HFFc6 (cell line): ENCODE measurements around the gene CLCN4. TPM values are rescaled to one million over a fixed set of nuclear protein-coding genes. Genes with fewer than 3 reads are reported as not detected.

Source experiments
- DNase-seq: peaks from one replicate; pipeline ENCODE4 v3.0.0-alpha.2; 2018
- H3K27ac Mint-ChIP-seq: 2 replicates; pipeline ENCODE4 v1.8.0; 2020; ENCODE audit warnings: mild to moderate bottlenecking, mixed read lengths
- H3K27me3 Mint-ChIP-seq: 2 replicates; pipeline ENCODE4 v1.8.0; 2021; ENCODE audit warnings: mild to moderate bottlenecking, moderate library complexity, mixed read lengths; ENCODE audit not compliant: insufficient read depth
- H3K36me3 Mint-ChIP-seq: 2 replicates; pipeline ENCODE4 v1.8.0; 2021; ENCODE audit warnings: low read depth, mixed read lengths
- H3K4me1 Mint-ChIP-seq: 2 replicates; pipeline ENCODE4 v1.8.0; 2020; ENCODE audit warnings: low read depth, mixed read lengths
- H3K4me3 Mint-ChIP-seq: 2 replicates; pipeline ENCODE4 v1.8.0; 2020; ENCODE audit warnings: mild to moderate bottlenecking, moderate library complexity, mixed read lengths
- H3K9me3 Mint-ChIP-seq: 2 replicates; pipeline ENCODE4 v1.8.0; 2020; ENCODE audit warnings: mild to moderate bottlenecking, mixed read lengths
- CTCF ChIP-seq: fragments of 200-600 bp; sonication (generic); IDR thresholded peaks from 2 replicates; pipeline ENCODE4 v1.5.0; 2021; ENCODE audit warnings: antibody characterized with exemption, mild to moderate bottlenecking
- total RNA-seq, 6 experiments: library from RNA; stranded (reverse); fragmentation: NEBNext Ultra II Directional; extraction: Animal tissue kit (Norgen Biotek cat#: 25700); gene quantifications; 2 replicates in 1 of 6; 3 replicates in 5 of 6; pipeline ENCODE4 v1.2.3, GENCODE V29; 2021

CLCN4 gene
- total RNA-seq, 6 experiments from 2014 or later, result 0.14 to 0.17 TPM; not detected in 4

- no peak for TF ChIP-seq CTCF
- Mint-ChIP-seq H3K9me3 (no peaks in the 10 kb centered on the region), H3K27ac (no peak overlapping the region), H3K36me3 (no peaks in the 10 kb centered on the region), H3K27me3 (no peaks in the 10 kb centered on the region; the same call in 1 of the 2 replicates), H3K4me3 (no peak overlapping the region), H3K4me1 (peaks cover 20% of the 10 kb centered on the region; the same call in 1 of the 2 replicates)
- no peak for DNase-seq
Observed at GRCh38 chrX:10233696-10234095, 76.9 kb downstream of the CLCN4 start.

GRCh38 chrX:10235851-10236250 is 79.1 kb downstream of the CLCN4 start:
- no peak for TF ChIP-seq CTCF
- Mint-ChIP-seq H3K36me3 (no peaks in the 10 kb centered on the region), H3K27ac (no peak overlapping the region), H3K4me1 (peaks cover 38% of the 10 kb centered on the region), H3K4me3 (no peak overlapping the region), H3K9me3 (no peaks in the 10 kb centered on the region), H3K27me3 (no peaks in the 10 kb centered on the region; the same call in 1 of the 2 replicates)
- no peak for DNase-seq

GRCh38 chrX:10237241-10237640 is 80.5 kb downstream of the CLCN4 start:
- TF ChIP-seq CTCF, result no peak
- Mint-ChIP-seq H3K4me1 (peaks cover 49% of the 10 kb centered on the region), H3K27ac (no peak overlapping the region), H3K9me3 (no peaks in the 10 kb centered on the region), H3K4me3 (no peak overlapping the region), H3K27me3 (no peaks in the 10 kb centered on the region; the same call in 1 of the 2 replicates), H3K36me3 (no peaks in the 10 kb centered on the region)
- no peak for DNase-seq

GRCh38 chrX:10239611-10240064 is 82.9 kb downstream of the CLCN4 start:
- H3K9me3 Mint-ChIP-seq, result no peaks in the 10 kb centered on the region
- DNase-seq, result peak; percentile 85
- H3K36me3 Mint-ChIP-seq, result no peaks in the 10 kb centered on the region
- H3K4me3 Mint-ChIP-seq, result peak overlapping the region; percentile 42
- TF ChIP-seq CTCF, result no peak
- peaks cover 38% of the 10 kb centered on the region for H3K4me1 Mint-ChIP-seq
- H3K27me3 Mint-ChIP-seq, result no peaks in the 10 kb centered on the region; the same call in 1 of the 2 replicates
- H3K27ac Mint-ChIP-seq, result peak overlapping the region; percentile 83

GRCh38 chrX:10240918-10241317 is 84.1 kb downstream of the CLCN4 start:
- TF ChIP-seq CTCF, result no peak
- peak overlapping the region; percentile 70 for H3K27ac Mint-ChIP-seq
- H3K36me3 Mint-ChIP-seq, result no peaks in the 10 kb centered on the region
- peak; percentile 65 for DNase-seq
- peaks cover 34% of the 10 kb centered on the region for H3K4me1 Mint-ChIP-seq
- H3K9me3 Mint-ChIP-seq, result no peaks in the 10 kb centered on the region
- peak overlapping the region; percentile 54 for H3K4me3 Mint-ChIP-seq
- no peaks in the 10 kb centered on the region for H3K27me3 Mint-ChIP-seq

- DNase-seq, result no peak
- H3K4me1 Mint-ChIP-seq, result peaks cover 29% of the 10 kb centered on the region
- H3K27ac Mint-ChIP-seq, result no peak overlapping the region
- H3K36me3 Mint-ChIP-seq, result no peaks in the 10 kb centered on the region
- no peaks in the 10 kb centered on the region for H3K9me3 Mint-ChIP-seq
- TF ChIP-seq CTCF, result no peak
- H3K27me3 Mint-ChIP-seq, result no peaks in the 10 kb centered on the region
- no peak overlapping the region for H3K4me3 Mint-ChIP-seq
Observed at GRCh38 chrX:10242026-10242425, 85.3 kb downstream of the CLCN4 start.
